GM18507 (cell line): Measurements from ENCODE around the gene HOXA3.

Source experiments
- DNase-seq: peaks from one replicate; pipeline ENCODE4 v3.0.0; 2011; ENCODE audit warnings: low read depth; ENCODE audit not compliant: insufficient read length; ENCODE audit errors: extremely low spot score
- FAIRE-seq: peaks from 2 replicates; lab custom pipeline; 2011; peaks lifted over from hg19 to GRCh38; lab: Jason Lieb, UNC

Gene HOXA3

GRCh38 chr7:27189997-27190748 lies 37.8 kb upstream of the HOXA3 start:
- FAIRE-seq: no peak
- DNase-seq: no peak

GRCh38 chr7:27189295-27189996 lies 37.1 kb upstream of the HOXA3 start:
- no peak for DNase-seq

GRCh38 chr7:27188386-27189294 lies 36.3 kb upstream of the HOXA3 start:
- FAIRE-seq (no peak), DNase-seq (no peak)

More at GRCh38 chr7:27189295-27189996, 37.1 kb upstream of the HOXA3 start:
- no peak for FAIRE-seq

GRCh38 chr7:27187475-27188385 lies 35.3 kb upstream of the HOXA3 start:
- no peak for FAIRE-seq

GRCh38 chr7:27186668-27187474 lies 34.5 kb upstream of the HOXA3 start:
- DNase-seq (no peak), FAIRE-seq (no peak)

More at GRCh38 chr7:27187475-27188385, 35.3 kb upstream of the HOXA3 start:
- DNase-seq: no peak

GRCh38 chr7:27185854-27186667 lies 33.7 kb upstream of the HOXA3 start:
- FAIRE-seq (no peak), DNase-seq (no peak)

GRCh38 chr7:27185013-27185853 lies 32.9 kb upstream of the HOXA3 start, which contains the start of gene HOXA11:
Gene HOXA11 (minus strand): TSS chr7:27185232. CDS start chr7:27185144, 88 bp downstream.
- DNase-seq (no peak), FAIRE-seq (no peak)

GRCh38 chr7:27184337-27185012 lies 32.1 kb upstream of the HOXA3 start:
- no peak for DNase-seq
- FAIRE-seq: no peak

- DNase-seq (no peak), FAIRE-seq (no peak)
Measured at GRCh38 chr7:27183682-27184336, 31.4 kb upstream of the HOXA3 start.

- FAIRE-seq (no peak), DNase-seq (no peak)
Measured at GRCh38 chr7:27182861-27183681, 30.7 kb upstream of the HOXA3 start.

- no peak for FAIRE-seq
Measured at GRCh38 chr7:27182285-27182841, 30.0 kb upstream of the HOXA3 start.

GRCh38 chr7:27181795-27182275 lies 29.5 kb upstream of the HOXA3 start:
- no peak for FAIRE-seq
- DNase-seq: no peak

More at GRCh38 chr7:27182285-27182841, 30.0 kb upstream of the HOXA3 start:
- DNase-seq: no peak

- DNase-seq: no peak
- no peak for FAIRE-seq
Measured at GRCh38 chr7:27180431-27181420, 28.3 kb upstream of the HOXA3 start.
